Epidermal melanocyte (primary cell): ENCODE results near the gene SULT1A2.
"Not testable (repeated sequence)": the region's sequence is repeated elsewhere in the genome, so short reads cannot be mapped to it uniquely, and the experiment has no call there.

ENCODE experiments used
- DNase-seq: peaks from one replicate; pipeline ENCODE4 v3.0.0; 2011; ENCODE audit warnings: low spot score; ENCODE audit not compliant: insufficient read length

Gene SULT1A2

GRCh38 chr16:28596840-28597691 lies at the start of gene SULT1A2:
SULT1A2 (minus strand) TSS chr16:28597050; CDS start chr16:28595930, 1,120 bp downstream.
- no peak for DNase-seq

GRCh38 chr16:28639959-28640358 lies 43.1 kb upstream of the SULT1A2 start:
- not testable (repeated sequence) for DNase-seq

GRCh38 chr16:28638359-28638758 lies 41.5 kb upstream of the SULT1A2 start:
- DNase-seq: not testable (repeated sequence)

- DNase-seq: not testable (repeated sequence)
These were observed 40.9 kb upstream of the SULT1A2 start, which contains the start of gene NPIPB8 for GRCh38 chr16:28637765-28638164. NPIPB8 (plus strand) TSS chr16:28638065; CDS start chr16:28638361, 296 bp downstream.

GRCh38 chr16:28636093-28636823 lies 39.4 kb upstream of the SULT1A2 start:
- not testable (repeated sequence) for DNase-seq

- DNase-seq: not testable (repeated sequence)
These were observed 34.1 kb upstream of the SULT1A2 start for GRCh38 chr16:28630905-28631304.

GRCh38 chr16:28623172-28623711 lies 26.4 kb upstream of the SULT1A2 start:
- no peak for DNase-seq

GRCh38 chr16:28622532-28623171 lies 25.8 kb upstream of the SULT1A2 start:
- not testable (repeated sequence) for DNase-seq

- DNase-seq: no peak
These were observed 24.8 kb upstream of the SULT1A2 start for GRCh38 chr16:28621481-28622155.

- DNase-seq: not testable (repeated sequence)
These were observed 23.5 kb upstream of the SULT1A2 start for GRCh38 chr16:28620316-28620715.

- no peak for DNase-seq
These were observed 21.0 kb upstream of the SULT1A2 start for GRCh38 chr16:28617874-28618273.

- DNase-seq: no peak
These were observed 19.8 kb upstream of the SULT1A2 start for GRCh38 chr16:28616636-28617035.

GRCh38 chr16:28616224-28616577 lies 19.4 kb upstream of the SULT1A2 start:
- not testable (repeated sequence) for DNase-seq

- not testable (repeated sequence) for DNase-seq
These were observed 18.8 kb upstream of the SULT1A2 start for GRCh38 chr16:28615486-28616223.

GRCh38 chr16:28614561-28614960 lies 17.7 kb upstream of the SULT1A2 start:
- DNase-seq: not testable (repeated sequence)

- not testable (repeated sequence) for DNase-seq
These were observed 17.1 kb upstream of the SULT1A2 start for GRCh38 chr16:28613912-28614311.

- not testable (repeated sequence) for DNase-seq
These were observed 15.8 kb upstream of the SULT1A2 start for GRCh38 chr16:28612359-28613280.

GRCh38 chr16:28610595-28611191 lies 13.8 kb upstream of the SULT1A2 start:
- DNase-seq: no peak
